H1 (cell line): ENCODE measurements around the gene MPV17L2. TPM values are rescaled to one million over a fixed set of nuclear protein-coding genes. Genes with fewer than 3 reads are reported as not detected.

ENCODE experiments used
- BACH1 ChIP-seq: IDR thresholded peaks from 2 replicates; pipeline ENCODE4 v1.6.1; 2012; ENCODE audit warnings: low read length, improper control_type of control experiment
- CBX5 ChIP-seq: fragments of 300-800, 300-1000 bp; sonication (generic); IDR thresholded peaks from 2 replicates; pipeline ENCODE4 v1.7.1; 2016; ENCODE audit warnings: antibody characterized with exemption, low read length, low read depth
- CTCF ChIP-seq, 3 experiments: IDR thresholded peaks; 1 replicate in 2 of 3; 2 replicates in 1 of 3; pipeline versions ENCODE4 v1.5.1 to v1.6.1; 2011; ENCODE audit warnings: low read length in 3 of 3, mild to moderate bottlenecking in 3 of 3, inconsistent platforms in 2 of 3, low read depth in 1 of 3, moderate library complexity in 1 of 3; ENCODE audit not compliant: insufficient read depth in 1 of 3; ENCODE audit errors: control extremely low read depth in 1 of 3
- KDM4A ChIP-seq: IDR thresholded peaks from one replicate; pipeline ENCODE4 v1.7.1; 2012; ENCODE audit warnings: low read depth, mild to moderate bottlenecking, moderate library complexity, low read length, inconsistent platforms; ENCODE audit not compliant: severe bottlenecking
- NRF1 ChIP-seq: IDR thresholded peaks from 2 replicates; pipeline ENCODE4 v1.6.1; 2011; ENCODE audit warnings: mild to moderate bottlenecking, low read depth, low read length, improper control_type of control experiment
- SRF ChIP-seq: IDR thresholded peaks from 2 replicates; pipeline ENCODE4 v1.6.1; 2011; ENCODE audit warnings: mild to moderate bottlenecking, low read depth, low read length, moderate library complexity
- polyA plus RNA-seq, 7 experiments: library from polyadenylated mRNA; depleted of rRNA in 3 of 7; stranded (reverse) in 5 of 7; unstranded in 2 of 7; fragments of >200 nt in 5 of 7; fragments of 200-250 nt in 2 of 7; gene quantifications; 1 replicate in 5 of 7; 2 replicates in 1 of 7; 4 replicates in 1 of 7; pipeline versions ENCODE4 v1.2.1 to v1.2.3, GENCODE V29; 2011 to 2013; ENCODE audit warnings: missing spikeins in 2 of 7, mixed read lengths in 2 of 7
- total RNA-seq: library from RNA; stranded (reverse); fragmentation: NEBNext Ultra II Directional; extraction: Animal tissue kit (Norgen Biotek cat#: 25700); gene quantifications from 2 replicates; pipeline ENCODE4 v1.2.1, GENCODE V29; 2021

MPV17L2 gene
- total and polyA plus RNA-seq, 2 of the 8 experiments (the other 6 are each of a cell fraction or from before 2014, with no cell fraction given): 24.2 to 82.6 TPM

GRCh38 chr19:18216789-18217188 lies 23.8 kb downstream of the MPV17L2 start (continued):
- TF ChIP-seq KDM4A (no peak), CBX5 (no peak), NRF1 (no peak), BACH1 (no peak), SRF (no peak), CTCF (IDR thresholded peaks at IDR 0.05; ENCODE audit: control extremely low read depth in 1 of 3, insufficient read depth in 1 of 3, low read depth in 1 of 3, low read length in 3 of 3) (no peak)
